H1 (cell line): Measurements from ENCODE around the gene RFPL1. TPM values are rescaled to one million over a fixed set of nuclear protein-coding genes. Genes with fewer than 3 reads are reported as not detected.

Experiments
- CBX5 ChIP-seq: fragments of 300-800, 300-1000 bp; sonication (generic); IDR thresholded peaks from 2 replicates; pipeline ENCODE4 v1.7.1; 2016; ENCODE audit warnings: antibody characterized with exemption, low read length, low read depth
- CBX8 ChIP-seq: fragments of 300-800, 300-1000 bp; sonication (generic); IDR thresholded peaks from 2 replicates; pipeline ENCODE4 v1.7.1; 2016; ENCODE audit warnings: low read depth, low read length, borderline replicate concordance
- EGR1 ChIP-seq: IDR thresholded peaks from 2 replicates; pipeline ENCODE4 v1.6.1; 2011; ENCODE audit warnings: low read depth, low read length, borderline replicate concordance
- HDAC2 ChIP-seq, 2 experiments: fragments of 300-600 bp in 1 of 2; sonication (generic) in 1 of 2; IDR thresholded peaks; 2 replicates each; pipeline ENCODE4 v1.6.1; 2011 to 2012; ENCODE audit warnings: low read depth in 2 of 2, low read length in 2 of 2, mild to moderate bottlenecking in 2 of 2, moderate library complexity in 2 of 2, borderline replicate concordance in 1 of 2, inconsistent platforms in 1 of 2
- JUND ChIP-seq: IDR thresholded peaks from 2 replicates; pipeline ENCODE4 v1.6.1; 2011; ENCODE audit warnings: mild to moderate bottlenecking, improper control_type of control experiment, low read length
- NANOG ChIP-seq: IDR thresholded peaks from 2 replicates; pipeline ENCODE4 v1.6.1; 2011; ENCODE audit warnings: low read length, low read depth, mild to moderate bottlenecking, inconsistent platforms; ENCODE audit not compliant: insufficient read depth, poor library complexity, severe bottlenecking
- PHF8 ChIP-seq: fragments of 200-600 bp; sonication (generic); conservative IDR thresholded peaks from 2 replicates; pipeline ENCODE4 v1.7.1; 2012; ENCODE audit warnings: low read depth, mild to moderate bottlenecking, inconsistent platforms, low read length, moderate library complexity
- POLR2AphosphoS5 ChIP-seq: IDR thresholded peaks from 2 replicates; pipeline ENCODE4 v1.6.1; 2011; ENCODE audit warnings: low read depth, low read length
- POU5F1 ChIP-seq: IDR thresholded peaks from 2 replicates; pipeline ENCODE4 v1.6.1; 2011; ENCODE audit warnings: low read depth, mild to moderate bottlenecking, low read length, moderate library complexity
- RFX5 ChIP-seq: IDR thresholded peaks from 2 replicates; pipeline ENCODE4 v1.6.1; 2011; ENCODE audit warnings: low read depth, low read length, improper control_type of control experiment, borderline replicate concordance
- RNF2 ChIP-seq: fragments of 200-900, 300-1000 bp; sonication (generic); IDR thresholded peaks from 2 replicates; pipeline ENCODE4 v1.7.1; 2016; ENCODE audit warnings: borderline replicate concordance, low read depth, mild to moderate bottlenecking, antibody characterized with exemption, low read length; ENCODE audit not compliant: poor library complexity, severe bottlenecking; ENCODE audit errors: missing control alignments
- SP2 ChIP-seq: IDR thresholded peaks from 2 replicates; pipeline ENCODE4 v1.6.1; 2012; ENCODE audit warnings: mild to moderate bottlenecking, low read length, inconsistent platforms
- TAF7 ChIP-seq: optimal IDR thresholded peaks from 2 replicates; pipeline ENCODE3; 2011; ENCODE audit warnings: low read depth, mild to moderate bottlenecking, inconsistent platforms, low read length, moderate library complexity, borderline replicate concordance
- TCF12 ChIP-seq: IDR thresholded peaks from 2 replicates; pipeline ENCODE4 v1.6.1; 2011; ENCODE audit warnings: low read depth, mild to moderate bottlenecking, low read length
- TEAD4 ChIP-seq: IDR thresholded peaks from 2 replicates; pipeline ENCODE4 v1.6.1; 2012; ENCODE audit warnings: low read depth, low read length, inconsistent platforms, mixed read lengths
- polyA plus RNA-seq, 7 experiments: library from polyadenylated mRNA; depleted of rRNA in 3 of 7; stranded (reverse) in 5 of 7; unstranded in 2 of 7; fragments of >200 nt in 5 of 7; fragments of 200-250 nt in 2 of 7; gene quantifications; 1 replicate in 5 of 7; 2 replicates in 1 of 7; 4 replicates in 1 of 7; pipeline versions ENCODE4 v1.2.1 to v1.2.3, GENCODE V29; 2011 to 2013; ENCODE audit warnings: missing spikeins in 2 of 7, mixed read lengths in 2 of 7
- total RNA-seq: library from RNA; stranded (reverse); fragmentation: NEBNext Ultra II Directional; extraction: Animal tissue kit (Norgen Biotek cat#: 25700); gene quantifications from 2 replicates; pipeline ENCODE4 v1.2.1, GENCODE V29; 2021
- TF ChIP-seq, protein P1 (sequence below), 3 experiments: IDR thresholded peaks; 1 replicate in 2 of 3; 2 replicates in 1 of 3; pipeline versions ENCODE4 v1.5.1 to v1.6.1; 2011; ENCODE audit warnings: low read length in 3 of 3, mild to moderate bottlenecking in 3 of 3, inconsistent platforms in 2 of 3, low read depth in 1 of 3, moderate library complexity in 1 of 3; ENCODE audit not compliant: insufficient read depth in 1 of 3; ENCODE audit errors: control extremely low read depth in 1 of 3
- TF ChIP-seq, protein P2 (sequence below): IDR thresholded peaks from 2 replicates; pipeline ENCODE4 v1.6.1; 2012; ENCODE audit warnings: low read length, inconsistent platforms
- TF ChIP-seq, protein P3 (sequence below): IDR thresholded peaks from 2 replicates; pipeline ENCODE4 v1.6.1; 2011; ENCODE audit warnings: low read length, improper control_type of control experiment

Gene RFPL1
- total and polyA plus RNA-seq, 2 of the 8 experiments (the other 6 are each of a cell fraction or from before 2014, with no cell fraction given): not detected

- TF ChIP-seq, protein P1, sequence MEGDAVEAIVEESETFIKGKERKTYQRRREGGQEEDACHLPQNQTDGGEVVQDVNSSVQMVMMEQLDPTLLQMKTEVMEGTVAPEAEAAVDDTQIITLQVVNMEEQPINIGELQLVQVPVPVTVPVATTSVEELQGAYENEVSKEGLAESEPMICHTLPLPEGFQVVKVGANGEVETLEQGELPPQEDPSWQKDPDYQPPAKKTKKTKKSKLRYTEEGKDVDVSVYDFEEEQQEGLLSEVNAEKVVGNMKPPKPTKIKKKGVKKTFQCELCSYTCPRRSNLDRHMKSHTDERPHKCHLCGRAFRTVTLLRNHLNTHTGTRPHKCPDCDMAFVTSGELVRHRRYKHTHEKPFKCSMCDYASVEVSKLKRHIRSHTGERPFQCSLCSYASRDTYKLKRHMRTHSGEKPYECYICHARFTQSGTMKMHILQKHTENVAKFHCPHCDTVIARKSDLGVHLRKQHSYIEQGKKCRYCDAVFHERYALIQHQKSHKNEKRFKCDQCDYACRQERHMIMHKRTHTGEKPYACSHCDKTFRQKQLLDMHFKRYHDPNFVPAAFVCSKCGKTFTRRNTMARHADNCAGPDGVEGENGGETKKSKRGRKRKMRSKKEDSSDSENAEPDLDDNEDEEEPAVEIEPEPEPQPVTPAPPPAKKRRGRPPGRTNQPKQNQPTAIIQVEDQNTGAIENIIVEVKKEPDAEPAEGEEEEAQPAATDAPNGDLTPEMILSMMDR (IDR thresholded peaks at IDR 0.05; ENCODE audit: control extremely low read depth in 1 of 3, insufficient read depth in 1 of 3, low read depth in 1 of 3, low read length in 3 of 3): peak in 2 of 3 experiments; percentile 13 to 32; a peak in 2 of 4 replicates
- no peak; the same call in 1 of the 2 replicates for TF ChIP-seq JUND
- TF ChIP-seq POU5F1: no peak
- no peak for TF ChIP-seq RFX5
- no peak for TF ChIP-seq CBX8
- no peak; a peak in 1 of 4 replicates for TF ChIP-seq HDAC2 (IDR thresholded peaks at IDR 0.05; ENCODE audit: borderline replicate concordance in 1 of 2, low read depth in 2 of 2, low read length in 2 of 2)
- TF ChIP-seq TEAD4: no peak
- TF ChIP-seq NANOG: peak; percentile 18
- TF ChIP-seq, protein P2, sequence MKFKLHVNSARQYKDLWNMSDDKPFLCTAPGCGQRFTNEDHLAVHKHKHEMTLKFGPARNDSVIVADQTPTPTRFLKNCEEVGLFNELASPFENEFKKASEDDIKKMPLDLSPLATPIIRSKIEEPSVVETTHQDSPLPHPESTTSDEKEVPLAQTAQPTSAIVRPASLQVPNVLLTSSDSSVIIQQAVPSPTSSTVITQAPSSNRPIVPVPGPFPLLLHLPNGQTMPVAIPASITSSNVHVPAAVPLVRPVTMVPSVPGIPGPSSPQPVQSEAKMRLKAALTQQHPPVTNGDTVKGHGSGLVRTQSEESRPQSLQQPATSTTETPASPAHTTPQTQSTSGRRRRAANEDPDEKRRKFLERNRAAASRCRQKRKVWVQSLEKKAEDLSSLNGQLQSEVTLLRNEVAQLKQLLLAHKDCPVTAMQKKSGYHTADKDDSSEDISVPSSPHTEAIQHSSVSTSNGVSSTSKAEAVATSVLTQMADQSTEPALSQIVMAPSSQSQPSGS: peak; percentile 67; the same call in 1 of the 2 replicates
- TF ChIP-seq, protein P3, sequence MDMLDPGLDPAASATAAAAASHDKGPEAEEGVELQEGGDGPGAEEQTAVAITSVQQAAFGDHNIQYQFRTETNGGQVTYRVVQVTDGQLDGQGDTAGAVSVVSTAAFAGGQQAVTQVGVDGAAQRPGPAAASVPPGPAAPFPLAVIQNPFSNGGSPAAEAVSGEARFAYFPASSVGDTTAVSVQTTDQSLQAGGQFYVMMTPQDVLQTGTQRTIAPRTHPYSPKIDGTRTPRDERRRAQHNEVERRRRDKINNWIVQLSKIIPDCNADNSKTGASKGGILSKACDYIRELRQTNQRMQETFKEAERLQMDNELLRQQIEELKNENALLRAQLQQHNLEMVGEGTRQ: no peak
- no peak for TF ChIP-seq EGR1
- no peak for TF ChIP-seq TCF12
- no peak for TF ChIP-seq RNF2
- no peak for TF ChIP-seq CBX5
- no peak for TF ChIP-seq TAF7
- TF ChIP-seq SP2: no peak
- TF ChIP-seq PHF8: no peak
- TF ChIP-seq POLR2AphosphoS5: no peak
Measured at GRCh38 chr22:29481265-29482000, 43.0 kb downstream of the RFPL1 start (continued).
